DMS 273 treated with DMSO at 0.1 percent for 48 hours (cell line): ENCODE measurements around the gene MICAL3.

Source experiments
- DNase-seq: peaks from one replicate; lab custom pipeline; 2025; lab: John Stamatoyannopoulos, UW

Gene MICAL3

DNA sequence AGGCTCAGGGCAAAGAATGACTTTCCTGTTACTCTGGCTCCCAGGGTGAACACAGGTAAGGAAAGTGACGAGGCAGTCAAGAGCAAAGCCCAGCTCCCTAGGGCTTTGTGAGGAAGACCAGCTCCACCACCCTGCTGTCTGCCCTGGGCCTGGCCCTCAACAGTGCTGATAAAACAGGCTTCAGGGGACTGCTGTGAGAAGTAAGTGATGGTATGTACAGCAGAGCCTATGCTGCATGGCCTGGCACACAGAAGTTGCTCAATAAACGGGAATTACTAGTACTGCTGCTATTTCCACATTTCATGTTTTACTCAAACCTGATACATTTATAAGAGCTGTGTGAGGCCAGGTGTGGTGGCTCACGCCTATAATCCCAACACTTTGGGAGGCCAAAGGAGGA lies 50.3 kb downstream of the MICAL3 start:
- no peak for DNase-seq

DNA sequence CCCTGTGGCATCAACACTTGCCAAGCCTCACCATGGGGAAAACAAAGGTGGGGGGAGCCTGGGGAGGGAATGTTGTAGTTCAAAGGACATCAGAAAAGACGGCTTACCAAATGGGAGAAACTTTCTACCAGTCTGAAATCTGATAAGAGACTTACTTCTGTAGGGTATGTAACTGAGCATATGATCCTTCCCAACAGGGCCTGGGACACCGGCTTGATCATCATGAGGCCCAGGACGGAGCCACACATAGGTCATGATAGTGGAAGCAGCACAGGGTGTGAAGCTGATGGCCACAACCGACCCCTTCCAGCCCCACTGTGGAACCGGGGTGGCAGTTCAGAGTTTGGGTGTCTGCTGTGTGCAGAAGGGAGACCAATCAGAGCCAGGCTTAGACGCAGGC lies 51.1 kb downstream of the MICAL3 start:
- DNase-seq, result no peak

DNA sequence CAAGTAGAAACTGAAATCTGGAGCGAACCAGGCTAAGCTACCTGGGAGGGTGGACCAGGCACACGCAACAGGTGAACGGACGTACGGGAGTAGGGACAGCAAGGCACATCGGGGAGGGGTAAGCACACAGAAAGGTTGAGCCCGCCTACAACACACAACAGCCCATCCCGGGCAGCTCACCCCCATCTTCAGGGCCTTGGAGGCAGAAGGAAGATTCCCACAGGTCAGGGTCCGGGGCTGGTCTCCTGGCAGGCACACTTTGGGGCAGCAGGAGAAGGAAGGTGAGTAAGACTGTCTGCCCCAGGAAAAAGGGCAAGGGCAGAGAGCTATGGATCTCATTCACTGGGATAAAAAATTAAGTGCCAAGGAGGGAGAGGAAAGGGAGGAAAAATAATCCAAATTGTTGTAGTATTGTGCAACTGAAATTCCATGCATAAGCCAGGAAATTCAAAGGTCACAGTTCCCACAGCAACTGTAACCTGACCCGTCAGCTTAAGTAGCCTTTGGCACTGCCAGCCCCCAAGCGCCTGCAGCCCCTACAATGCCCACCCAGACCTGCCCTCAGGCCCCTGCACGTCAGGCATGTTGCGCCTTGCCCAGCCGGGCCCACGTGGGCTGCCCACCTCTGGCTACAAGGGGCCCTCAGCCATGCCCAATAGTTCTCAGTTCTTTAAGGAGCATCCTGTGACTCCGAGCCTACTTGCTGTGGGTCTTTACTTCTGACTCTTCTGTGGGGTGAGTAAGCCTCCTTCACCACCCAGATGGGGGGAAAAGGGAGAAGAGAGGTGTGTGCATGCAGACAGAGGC lies 51.8 kb downstream of the MICAL3 start:
- no peak for DNase-seq

DNA sequence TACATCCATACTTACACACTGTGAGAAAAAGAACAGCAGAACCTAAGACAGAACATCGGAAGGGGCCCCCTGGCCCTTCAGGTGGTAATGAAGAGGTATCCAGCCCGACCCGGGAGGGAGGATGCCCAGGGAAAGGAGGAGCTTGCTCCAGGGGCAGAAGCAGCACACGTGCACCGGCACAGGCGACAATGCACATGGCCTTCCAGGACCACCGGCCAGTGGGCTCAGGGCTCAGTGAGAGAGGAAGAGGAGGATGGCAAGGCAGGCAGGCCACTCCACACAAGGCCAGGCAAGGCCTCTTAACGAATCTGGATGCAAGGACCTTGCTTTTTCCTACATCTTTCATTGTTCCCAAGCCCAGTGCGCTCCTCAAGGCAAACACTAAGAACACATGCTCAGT lies 52.6 kb downstream of the MICAL3 start:
- no peak for DNase-seq

DNA sequence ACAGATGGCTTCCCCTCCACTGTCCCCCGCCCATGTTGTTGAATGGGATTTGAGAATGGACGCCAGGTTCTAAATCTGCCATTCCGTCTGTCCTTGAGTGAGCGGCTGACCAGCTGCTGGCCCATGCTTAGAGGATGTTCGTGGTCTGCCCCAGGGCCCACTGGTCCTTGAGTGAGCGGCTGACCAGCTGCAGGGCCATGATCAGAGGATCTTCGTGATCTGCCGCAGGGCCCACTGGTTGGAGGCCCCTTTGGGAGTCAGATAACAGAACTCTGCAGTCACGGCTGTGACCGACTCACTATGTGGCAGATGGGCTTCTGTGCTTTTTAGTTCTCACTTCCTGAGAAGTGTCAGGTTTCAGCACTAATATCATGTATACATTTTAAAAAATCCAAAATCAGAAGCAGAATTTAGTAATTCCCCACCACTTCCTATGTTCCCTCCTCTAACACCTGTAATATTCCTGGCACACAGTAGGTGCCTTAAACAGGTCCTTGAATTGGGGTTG lies 54.1 kb downstream of the MICAL3 start:
- peak; percentile 6 for DNase-seq

DNA sequence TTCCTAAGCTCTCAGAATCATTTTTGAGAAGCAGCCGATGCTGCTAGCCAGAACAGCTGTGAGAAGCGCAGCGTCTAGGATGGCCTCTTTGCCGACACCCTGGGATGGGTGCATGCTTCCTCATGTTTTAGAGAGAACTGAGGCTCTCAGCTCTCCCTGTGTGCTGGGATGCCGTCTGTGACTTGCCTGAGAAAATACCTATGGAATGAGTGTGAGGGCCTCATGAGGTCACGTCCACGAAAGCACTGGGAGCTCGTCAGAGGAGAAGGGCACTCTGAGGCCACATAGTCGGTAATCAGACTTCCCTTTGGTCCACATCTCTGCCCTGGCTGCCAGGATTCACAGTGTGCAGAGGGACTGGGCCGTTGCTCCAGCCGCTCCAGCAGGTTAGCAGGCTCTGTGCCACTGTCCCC lies 54.7 kb downstream of the MICAL3 start:
- no peak for DNase-seq

DNA sequence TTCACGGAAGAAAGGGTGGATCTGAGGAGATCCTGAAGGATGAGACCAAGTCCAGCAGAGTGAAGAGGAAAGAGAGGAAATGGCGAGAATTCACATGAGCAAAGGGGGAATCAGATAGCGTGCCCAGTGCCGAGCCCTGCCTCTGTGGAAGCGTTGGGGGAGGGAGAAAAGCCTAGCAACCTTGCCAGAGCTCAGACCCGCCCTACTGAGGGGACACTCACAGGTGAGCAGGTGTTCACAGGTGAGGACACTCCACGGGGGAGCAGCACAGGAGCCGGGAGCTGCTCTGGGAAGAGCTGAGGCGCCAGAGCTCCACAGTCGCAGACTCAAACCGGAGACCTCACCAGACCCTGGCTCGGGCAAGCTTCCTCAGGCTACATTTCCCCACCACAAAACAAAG lies 56.2 kb downstream of the MICAL3 start:
- no peak for DNase-seq

DNA sequence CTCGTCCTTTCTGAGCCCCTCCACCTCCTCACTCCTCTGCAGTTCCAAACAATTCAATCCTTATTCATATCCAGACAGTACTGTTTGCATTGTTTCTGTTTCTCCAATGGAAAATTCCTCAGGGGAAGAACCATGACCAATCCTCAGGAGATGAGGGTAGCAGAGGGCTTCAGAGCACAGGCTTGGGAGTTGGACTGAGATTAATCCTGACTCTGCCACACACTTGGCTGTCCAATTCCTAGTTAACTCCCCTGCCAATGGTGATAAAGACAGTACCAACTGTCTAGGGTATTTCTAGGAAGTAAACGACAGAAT lies 58.0 kb downstream of the MICAL3 start:
- DNase-seq, result no peak

DNA sequence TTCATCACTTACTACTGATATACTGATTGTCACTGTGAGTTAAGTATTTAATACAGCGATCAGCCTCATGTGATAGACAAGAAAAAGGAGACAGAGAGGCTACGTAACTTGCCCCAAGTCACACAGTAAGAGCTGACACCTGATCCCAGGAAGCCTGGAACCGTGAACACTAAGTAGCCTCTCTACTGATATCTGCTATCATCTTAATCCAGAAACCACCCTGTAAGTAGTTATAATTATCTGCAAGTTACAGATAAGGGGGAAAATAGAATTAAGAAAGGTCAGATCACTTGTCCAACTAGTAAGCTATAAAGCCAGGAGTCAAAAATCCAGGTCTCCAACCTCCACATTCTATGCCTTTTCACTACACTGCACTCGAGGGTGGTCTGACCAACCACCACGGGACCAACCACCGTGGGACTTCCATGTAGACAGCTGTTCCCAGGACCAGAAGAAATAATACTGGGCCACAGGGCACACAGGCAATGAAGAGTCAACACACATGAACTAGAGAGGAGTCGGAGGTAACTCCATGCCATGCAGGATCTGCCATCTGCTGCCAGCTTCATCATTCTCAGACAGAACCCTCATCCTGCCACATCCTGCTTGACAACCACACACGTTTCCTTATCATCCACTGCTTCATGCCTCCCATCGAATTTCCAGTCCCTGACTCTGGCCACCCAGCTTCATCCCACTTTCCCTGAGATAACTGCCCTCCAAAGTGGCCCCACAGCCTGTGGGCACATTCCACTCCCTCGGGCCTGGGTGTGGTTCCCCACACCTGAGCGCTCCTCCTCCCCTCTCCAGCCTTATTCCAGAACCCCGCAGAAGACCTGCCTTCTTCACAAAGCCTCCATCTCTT lies 58.6 kb downstream of the MICAL3 start:
- no peak for DNase-seq

DNA sequence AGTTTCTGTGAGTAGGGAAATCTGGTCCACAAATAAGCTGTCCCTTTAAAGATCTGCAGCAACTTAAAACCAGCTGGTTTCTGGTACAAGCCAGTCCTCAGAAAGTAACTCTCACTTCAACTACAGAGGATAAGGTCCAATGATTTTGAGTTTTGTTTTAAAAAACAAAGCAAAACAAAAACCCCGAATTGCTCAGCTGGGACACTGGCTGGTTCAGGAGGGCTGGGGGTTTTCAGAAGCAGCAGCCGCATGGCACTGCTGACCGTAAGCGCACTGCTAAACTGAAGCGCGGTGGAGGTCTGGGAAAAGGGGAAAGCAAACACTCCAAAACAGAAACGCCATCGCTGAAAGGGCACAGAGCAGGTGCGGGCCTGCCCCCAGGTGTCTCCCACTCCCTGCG lies 59.7 kb downstream of the MICAL3 start:
- DNase-seq, result no peak

DNA sequence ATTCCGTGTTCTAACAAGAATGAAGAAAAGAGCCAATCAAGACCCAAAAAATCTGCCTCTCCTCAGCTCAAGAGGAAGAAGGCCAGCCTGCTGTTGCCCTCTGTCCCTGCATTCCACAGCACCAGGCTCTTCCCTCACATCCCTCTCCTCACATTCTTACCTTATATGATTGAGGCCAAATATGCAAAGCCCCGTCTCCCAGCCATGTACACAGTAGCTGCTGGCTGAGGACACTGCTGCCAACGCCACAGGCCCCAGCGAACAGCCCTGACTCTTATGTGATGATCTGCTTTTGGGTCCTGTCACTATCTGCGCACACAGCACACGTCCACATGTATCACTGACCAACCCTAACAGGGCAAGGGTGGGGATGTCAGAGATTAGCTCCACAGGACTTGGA lies 60.2 kb downstream of the MICAL3 start:
- DNase-seq, result no peak

DNA sequence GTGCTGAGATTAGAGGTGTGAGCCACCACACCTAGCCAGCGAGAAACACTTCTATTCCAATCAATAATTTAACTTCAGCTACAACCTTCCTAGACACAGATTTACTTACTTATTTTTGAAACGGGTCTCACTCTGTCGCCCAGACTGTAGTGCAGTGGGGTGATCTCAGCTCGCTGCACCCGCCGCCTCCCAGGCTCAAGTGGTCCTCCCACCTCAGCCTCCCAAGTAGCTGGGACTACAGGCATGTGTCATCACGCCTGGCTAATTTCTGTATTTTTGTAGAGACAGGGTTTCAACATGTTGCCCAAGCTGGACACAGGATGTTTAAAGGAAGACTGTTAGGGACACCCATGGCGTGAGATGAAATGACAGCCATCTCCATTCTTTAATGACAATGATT lies 61.3 kb downstream of the MICAL3 start:
- no peak for DNase-seq

DNA sequence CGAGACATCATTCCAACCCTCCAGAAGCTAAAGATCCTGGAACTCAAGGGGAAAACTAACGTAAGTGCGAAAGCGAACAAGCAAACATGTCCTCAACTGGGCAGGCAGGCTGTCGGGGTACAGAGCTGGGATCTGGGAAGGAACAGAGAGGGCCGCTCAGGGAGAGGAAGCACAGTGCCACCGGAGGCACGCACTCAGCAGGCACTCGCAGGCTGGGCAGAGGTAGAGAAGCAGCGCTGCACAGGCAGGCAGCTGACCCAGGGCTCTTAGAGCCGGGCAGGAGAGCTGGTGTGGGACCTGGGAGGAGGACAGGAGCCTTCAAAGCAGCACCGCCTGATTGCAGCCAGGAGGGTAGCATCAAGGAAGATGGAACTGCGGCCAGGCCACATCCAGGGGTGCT lies 62.2 kb downstream of the MICAL3 start:
- no peak for DNase-seq

DNA sequence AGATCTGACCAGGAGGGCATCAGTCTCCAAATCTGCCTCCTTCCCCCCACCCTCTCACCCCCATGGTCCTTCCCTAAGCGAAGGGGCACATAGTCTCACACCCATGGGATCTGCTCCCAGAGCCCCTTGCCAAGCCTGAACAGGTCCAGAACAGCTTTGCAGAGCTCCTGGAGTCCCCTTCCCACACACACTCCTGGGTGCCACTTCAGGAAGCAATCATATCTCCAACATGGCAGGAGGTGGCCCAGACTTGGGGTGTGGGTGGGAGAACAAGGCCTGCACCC lies 63.0 kb downstream of the MICAL3 start:
- no peak for DNase-seq

DNA sequence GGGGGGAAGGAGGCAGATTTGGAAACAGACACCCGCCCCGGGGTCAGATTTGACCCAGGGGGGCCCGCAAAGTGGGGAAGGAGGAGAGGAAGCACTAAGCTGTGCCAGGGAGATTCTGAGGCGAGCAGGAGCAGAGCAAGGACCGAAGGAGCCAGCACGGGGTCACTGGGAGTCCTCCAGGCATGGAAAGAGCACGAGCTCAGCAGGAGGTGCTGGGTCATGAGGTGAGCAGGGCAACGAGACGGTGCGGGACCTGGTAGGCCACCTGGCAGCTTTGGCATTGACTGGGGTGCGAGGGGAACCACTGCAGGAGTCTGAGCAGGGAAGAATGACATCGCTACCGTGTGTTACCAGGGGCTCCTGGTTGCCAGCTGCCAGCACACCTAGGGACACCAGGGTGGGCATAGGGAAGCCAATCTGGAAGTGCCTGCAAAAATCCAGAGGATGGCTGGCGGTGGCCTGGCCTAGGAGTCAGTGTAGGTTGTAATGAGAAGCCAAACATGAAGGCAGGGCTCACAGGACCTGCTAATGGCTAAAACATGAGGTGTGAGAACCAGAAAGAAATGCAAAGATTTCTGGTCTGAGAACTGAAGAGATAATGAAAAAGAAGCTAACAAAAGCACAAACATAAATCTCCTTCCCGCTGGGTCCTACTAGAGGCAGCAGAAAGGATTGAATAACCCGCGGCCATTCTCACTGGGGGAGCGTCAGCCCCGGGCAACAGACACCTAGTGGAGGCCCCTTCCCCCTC lies 63.5 kb downstream of the MICAL3 start:
- no peak for DNase-seq

DNA sequence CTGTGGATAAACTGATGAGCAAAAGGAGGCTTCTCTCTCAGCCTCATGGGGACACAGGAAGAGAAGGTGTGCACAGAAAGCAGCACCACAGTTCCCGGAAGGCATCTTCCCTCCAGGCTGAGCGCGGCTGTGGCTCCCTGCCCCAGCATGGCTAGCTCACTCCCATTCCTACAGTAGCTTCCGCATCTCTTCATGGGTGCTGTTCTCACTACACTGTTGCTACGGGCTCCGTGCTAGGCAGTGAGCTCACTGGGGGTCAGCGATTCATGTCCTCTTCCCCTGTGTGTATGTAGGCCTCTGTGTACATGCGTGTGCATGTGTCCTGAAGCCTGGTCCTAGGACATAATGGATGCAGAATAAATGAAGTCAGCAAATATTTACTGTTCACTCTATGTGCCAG lies 64.3 kb downstream of the MICAL3 start:
- DNase-seq, result no peak

DNA sequence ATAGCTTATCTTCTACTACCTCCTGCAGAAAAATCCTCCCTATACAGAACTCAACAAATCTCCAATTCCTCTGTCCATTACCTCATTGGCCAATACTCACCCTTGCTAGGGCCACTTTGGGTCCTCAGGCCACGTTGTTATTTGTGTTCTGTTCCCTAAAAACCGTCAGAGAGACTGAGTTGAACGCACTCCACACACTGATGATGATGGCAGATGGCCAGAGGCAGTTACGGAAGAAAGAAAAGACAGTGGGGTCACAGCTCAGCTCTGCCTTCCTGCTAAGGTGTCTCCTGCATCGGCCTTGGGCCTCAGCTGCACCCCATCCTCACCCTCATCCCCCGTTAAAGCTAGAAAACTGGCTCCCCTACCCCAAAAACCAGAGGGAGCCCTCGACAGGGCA lies 66.2 kb downstream of the MICAL3 start:
- DNase-seq, result no peak

DNA sequence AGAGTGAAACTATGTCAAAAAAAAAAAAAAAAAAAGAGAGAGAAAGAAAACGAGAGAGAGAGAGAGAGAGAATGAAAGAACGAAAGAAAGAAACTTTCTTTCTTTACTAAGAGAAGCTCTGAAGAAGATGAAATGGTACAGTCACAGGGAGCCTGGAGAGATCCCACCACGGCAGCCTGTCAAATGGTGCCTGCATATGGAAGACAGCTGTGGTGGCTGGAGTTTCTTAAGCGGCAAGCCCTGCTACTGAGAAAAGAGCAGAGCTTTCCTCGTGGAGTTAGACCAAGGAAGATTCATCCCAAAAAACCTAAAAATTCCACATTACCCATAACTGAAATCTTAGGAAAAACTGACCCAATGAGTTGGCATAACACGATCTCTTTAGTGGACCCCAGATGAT lies 66.7 kb downstream of the MICAL3 start:
- no peak for DNase-seq

DNA sequence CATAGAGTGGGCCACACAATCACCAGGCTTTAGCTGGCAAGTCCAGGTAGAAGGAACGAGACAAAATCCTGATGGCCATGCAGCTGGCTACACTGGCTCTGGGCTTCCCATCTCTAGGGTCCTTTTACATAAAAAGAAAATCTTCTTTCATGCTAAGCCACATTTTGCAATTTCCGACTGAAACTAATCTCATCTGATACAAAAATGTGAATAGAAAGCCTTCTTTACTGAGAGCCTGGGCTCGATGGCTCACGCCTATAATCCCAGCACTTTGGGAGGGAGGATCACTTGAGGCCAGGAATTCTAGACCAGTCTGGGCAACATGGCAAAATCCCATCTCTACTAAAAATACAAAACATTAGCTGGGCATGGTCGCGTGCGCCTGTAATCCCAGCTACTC lies 67.2 kb downstream of the MICAL3 start:
- no peak for DNase-seq

DNA sequence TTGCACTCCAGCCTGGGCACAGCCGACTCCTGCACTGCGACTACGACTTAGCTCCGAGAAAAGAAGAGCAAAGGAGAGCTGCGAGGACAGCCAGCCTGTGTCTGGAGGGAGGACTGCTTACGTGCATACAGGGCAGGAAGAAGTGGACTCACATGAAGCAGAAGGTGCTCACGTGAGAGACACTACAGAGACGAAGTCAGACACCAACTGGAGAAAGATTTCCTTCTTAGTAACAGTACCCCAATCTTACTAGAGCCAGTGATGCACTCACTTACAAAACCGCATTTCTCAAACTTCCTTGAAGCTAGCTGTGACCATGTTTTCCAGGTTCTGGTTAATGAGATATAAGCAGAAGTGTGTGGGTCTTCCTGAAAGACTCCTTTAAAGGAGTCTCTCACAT lies 67.7 kb downstream of the MICAL3 start:
- DNase-seq, result no peak

DNA sequence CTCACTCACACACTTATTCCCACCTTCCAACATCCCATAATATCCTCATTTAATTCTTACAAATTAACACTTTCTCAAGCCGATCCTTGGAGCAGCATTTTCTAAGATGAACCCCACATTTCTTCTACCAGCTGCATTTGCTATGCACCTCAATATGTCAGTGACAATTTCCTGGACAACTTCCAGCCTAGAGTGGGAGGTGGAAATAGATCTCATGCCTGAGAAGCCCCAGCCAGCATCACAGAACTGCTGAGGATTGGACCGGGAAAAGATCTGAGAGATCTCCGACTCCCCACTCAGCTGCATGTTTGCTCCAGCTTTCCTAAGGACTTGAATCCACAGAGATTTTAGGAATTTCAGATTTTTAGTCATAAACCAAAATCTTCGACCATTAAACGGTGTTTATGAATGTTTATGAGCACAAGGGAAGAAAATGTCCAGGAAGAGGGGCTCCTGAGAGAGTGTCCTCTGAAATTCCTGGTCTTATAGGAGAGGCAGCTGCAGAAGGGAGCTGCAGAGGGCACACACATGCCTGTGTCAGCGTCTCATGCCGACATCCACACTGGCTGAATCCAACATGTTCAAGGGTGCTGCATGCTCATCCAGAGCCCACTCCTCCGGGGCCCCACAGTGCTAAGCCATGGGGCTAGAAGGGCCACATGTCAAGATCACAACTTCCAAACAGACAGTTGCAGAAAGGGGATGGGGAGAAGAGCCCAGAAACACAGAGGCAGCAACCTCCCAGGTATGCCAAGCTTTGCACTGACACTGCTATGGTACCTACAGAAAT lies 68.6 kb downstream of the MICAL3 start:
- no peak for DNase-seq
